CD4-positive, CD25-positive, alpha-beta regulatory T cell (primary cell): ENCODE measurements around the gene EBF3. TPM values are rescaled to one million over a fixed set of nuclear protein-coding genes. Genes with fewer than 3 reads are reported as not detected.

Experiments used
- ATAC-seq, 2 donors: fragments of 150-1000 bp; cut with Tn5 transposase; one replicate each; pipeline ENCODE4 v1.10.0; 2021; ENCODE audit warnings: low read depth in 2 of 2, moderate number of reproducible peaks in 2 of 2, moderate library complexity in 1 of 2
- DNase-seq, 3 donors: peaks; one replicate each; pipeline versions ENCODE4 v3.0.0 to v3.0.0-alpha.2; 2012 to 2022; ENCODE audit warnings: mixed read lengths in 1 of 3
- H3K27ac ChIP-seq: one replicate; pipeline ENCODE4 v1.7.0; 2013; ENCODE audit warnings: mild to moderate bottlenecking, low read length; ENCODE audit not compliant: insufficient read depth, poor library complexity, severe bottlenecking
- H3K27me3 ChIP-seq: one replicate; pipeline ENCODE4 v1.7.0; 2013; ENCODE audit warnings: low read length; ENCODE audit not compliant: control insufficient read depth, insufficient read depth
- H3K36me3 ChIP-seq: one replicate; pipeline ENCODE4 v1.7.0; 2013; ENCODE audit warnings: mild to moderate bottlenecking, low read length, moderate library complexity; ENCODE audit not compliant: control insufficient read depth, insufficient read depth
- H3K4me1 ChIP-seq: 2 replicates; pipeline ENCODE4 v1.7.0; 2013; ENCODE audit warnings: mild to moderate bottlenecking, low read length; ENCODE audit not compliant: insufficient read depth, control insufficient read depth, poor library complexity, severe bottlenecking
- H3K4me3 ChIP-seq: one replicate; pipeline ENCODE4 v1.7.0; 2013; ENCODE audit warnings: low read depth, mild to moderate bottlenecking, low read length, moderate library complexity
- H3K9me3 ChIP-seq, 2 experiments: 1 replicate in 1 of 2; 2 replicates in 1 of 2; pipeline ENCODE4 v1.7.0; 2013; ENCODE audit warnings: low read length in 2 of 2, mild to moderate bottlenecking in 1 of 2, moderate library complexity in 1 of 2; ENCODE audit not compliant: control insufficient read depth in 2 of 2
- H3K27ac Mint-ChIP-seq, 3 donors: one replicate each; pipeline ENCODE4 v1.8.0; 2020 to 2022; ENCODE audit warnings: mild to moderate bottlenecking in 3 of 3, mixed read lengths in 3 of 3, moderate library complexity in 2 of 3
- H3K27me3 Mint-ChIP-seq: one replicate; pipeline ENCODE4 v1.8.0; 2022; ENCODE audit warnings: mild to moderate bottlenecking, mixed read lengths
- H3K36me3 Mint-ChIP-seq: one replicate; pipeline ENCODE4 v1.8.0; 2020; ENCODE audit warnings: mixed read lengths
- H3K4me1 Mint-ChIP-seq, 4 donors: one replicate each; pipeline ENCODE4 v1.8.0; 2020 to 2022; ENCODE audit warnings: mixed read lengths in 4 of 4, mild to moderate bottlenecking in 1 of 4
- H3K4me3 Mint-ChIP-seq, 4 donors: one replicate each; pipeline ENCODE4 v1.8.0; 2020 to 2022; ENCODE audit warnings: mild to moderate bottlenecking in 4 of 4, mixed read lengths in 4 of 4, moderate library complexity in 3 of 4
- H3K9me3 Mint-ChIP-seq, 7 donors: one replicate each; pipeline ENCODE4 v1.8.0; 2020 to 2022; ENCODE audit warnings: mixed read lengths in 7 of 7, mild to moderate bottlenecking in 3 of 7, moderate library complexity in 2 of 7
- polyA plus RNA-seq, 4 donors: library from polyadenylated mRNA; unstranded; fragments of 300-500 nt; fragmentation: Illumina TruSeq; gene quantifications; one replicate each; pipeline ENCODE4 v1.2.3, GENCODE V29; 2021
- total RNA-seq: library from RNA; stranded (reverse); gene quantifications from one replicate; pipeline ENCODE4 v1.2.3, GENCODE V29; 2022

EBF3 gene
- not detected for total RNA-seq
- not detected for polyA plus RNA-seq

GRCh38 chr10:129963641-129964501 lies at the start of gene EBF3:
Gene EBF3 (minus strand): TSS chr10:129964274. CDS start chr10:129963768, 506 bp downstream.
- no peak within 1 kb of the TSS for H3K27ac ChIP-seq
- H3K27ac Mint-ChIP-seq = no peak within 1 kb of the TSS
- peaks cover 26% of the 10 kb centered on the region for H3K27me3 ChIP-seq
- ATAC-seq (peak; percentile 45 to 58), DNase-seq (peak in 2 of 3 donors; percentile 36 to 49)
- H3K4me1 Mint-ChIP-seq = peaks cover 10 to 44% (median 20%) of the 10 kb centered on the region in 4 donors
- H3K9me3 Mint-ChIP-seq = peaks cover 0 to 7% (median 2%) of the 10 kb centered on the region in 7 donors
- no peaks in the 10 kb centered on the region for H3K36me3 Mint-ChIP-seq
- peaks cover 0 to 9% of the 10 kb centered on the region in 2 experiments for H3K9me3 ChIP-seq
- peaks cover 37% of the 10 kb centered on the region for H3K4me1 ChIP-seq
- H3K4me3 ChIP-seq = no peak within 1 kb of the TSS
- peak within 1 kb of the TSS; percentile 54 to 87 (median 65) for H3K4me3 Mint-ChIP-seq
- H3K36me3 ChIP-seq = no peaks in the 10 kb centered on the region
- H3K27me3 Mint-ChIP-seq = peaks cover 55% of the 10 kb centered on the region

- Mint-ChIP-seq H3K27me3 (peaks cover 7% of the 10 kb centered on the region), H3K4me1 (peaks cover 0 to 4% (median 1%) of the 10 kb centered on the region in 4 donors), H3K4me3 (no peak overlapping the region), H3K36me3 (no peaks in the 10 kb centered on the region), H3K9me3 (peaks cover 0 to 1% (median 0%) of the 10 kb centered on the region in 7 donors), H3K27ac (no peak overlapping the region)
- ATAC-seq = no peak
- H3K27ac ChIP-seq = no peak overlapping the region
- no peak for DNase-seq
- no peaks in the 10 kb centered on the region for H3K27me3 ChIP-seq
- H3K4me3 ChIP-seq = no peak overlapping the region
- no peaks in the 10 kb centered on the region for H3K36me3 ChIP-seq
- no peaks in the 10 kb centered on the region for H3K9me3 ChIP-seq
- no peaks in the 10 kb centered on the region for H3K4me1 ChIP-seq
Observed at GRCh38 chr10:130013335-130014262, 49.5 kb upstream of the EBF3 start.

- Mint-ChIP-seq H3K4me1 (no peaks in the 10 kb centered on the region), H3K27me3 (peaks cover 11% of the 10 kb centered on the region), H3K36me3 (no peaks in the 10 kb centered on the region), H3K27ac (no peak overlapping the region), H3K4me3 (no peak overlapping the region), H3K9me3 (peaks cover 0 to 1% (median 0%) of the 10 kb centered on the region in 7 donors)
- Histone ChIP-seq H3K9me3 (no peaks in the 10 kb centered on the region), H3K27ac (no peak overlapping the region), H3K4me1 (no peaks in the 10 kb centered on the region), H3K27me3 (no peaks in the 10 kb centered on the region), H3K36me3 (no peaks in the 10 kb centered on the region), H3K4me3 (no peak overlapping the region)
- DNase-seq (no peak), ATAC-seq (no peak)
Observed at GRCh38 chr10:130012129-130012528, 48.1 kb upstream of the EBF3 start.

DNA sequence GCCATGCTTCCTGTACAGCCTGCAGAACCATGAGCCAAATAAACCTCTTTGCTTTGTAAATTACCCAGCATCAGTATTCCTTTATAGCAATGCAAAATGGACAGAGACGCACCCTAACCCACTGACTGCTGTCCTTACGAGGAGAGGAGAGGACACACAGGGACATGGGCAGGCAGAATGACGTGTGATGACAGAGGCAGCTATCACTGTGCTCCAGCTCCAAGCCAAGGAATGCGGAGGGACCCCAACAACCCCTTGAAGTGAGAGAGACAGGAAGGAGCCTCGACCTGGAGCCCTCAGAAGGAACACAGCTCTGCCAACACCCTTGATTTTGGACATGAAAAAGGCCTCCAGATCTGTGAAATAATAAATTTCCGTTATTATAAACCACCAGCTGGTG lies 46.6 kb upstream of the EBF3 start:
- H3K9me3 Mint-ChIP-seq = peaks cover 0 to 2% (median 0%) of the 10 kb centered on the region in 7 donors
- H3K27ac Mint-ChIP-seq = no peak overlapping the region
- Histone ChIP-seq H3K4me1 (no peaks in the 10 kb centered on the region), H3K27ac (no peak overlapping the region), H3K9me3 (no peaks in the 10 kb centered on the region), H3K36me3 (no peaks in the 10 kb centered on the region), H3K4me3 (no peak overlapping the region), H3K27me3 (no peaks in the 10 kb centered on the region)
- H3K27me3 Mint-ChIP-seq = peaks cover 12% of the 10 kb centered on the region
- ATAC-seq (no peak), DNase-seq (no peak)
- no peaks in the 10 kb centered on the region for H3K36me3 Mint-ChIP-seq
- H3K4me1 Mint-ChIP-seq = no peaks in the 10 kb centered on the region
- H3K4me3 Mint-ChIP-seq = no peak overlapping the region

DNA sequence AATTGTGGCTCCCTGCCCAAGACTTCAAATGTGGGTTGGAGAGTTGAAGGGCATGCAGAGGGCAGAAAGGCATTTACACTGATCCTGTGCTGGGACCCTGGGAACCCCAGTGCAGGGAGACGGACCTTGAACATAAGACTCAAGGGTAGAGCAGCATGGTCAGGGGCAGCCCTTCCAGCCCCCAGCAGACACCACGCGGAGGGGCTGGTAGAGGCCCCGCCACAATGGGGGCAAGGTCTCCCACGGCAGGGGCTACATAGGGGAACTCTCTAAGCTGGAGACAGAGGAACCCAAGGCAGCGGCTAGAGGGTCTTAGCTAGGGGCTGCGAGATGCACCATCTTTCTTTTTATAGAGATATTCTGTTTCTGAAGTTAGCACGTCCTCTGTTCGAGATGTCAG lies 45.2 kb upstream of the EBF3 start:
- Histone ChIP-seq H3K9me3 (no peaks in the 10 kb centered on the region), H3K27me3 (peaks cover 2% of the 10 kb centered on the region), H3K4me3 (no peak overlapping the region), H3K4me1 (no peaks in the 10 kb centered on the region), H3K36me3 (no peaks in the 10 kb centered on the region), H3K27ac (no peak overlapping the region)
- Mint-ChIP-seq H3K27me3 (peaks cover 12% of the 10 kb centered on the region), H3K4me3 (no peak overlapping the region), H3K27ac (no peak overlapping the region), H3K4me1 (no peaks in the 10 kb centered on the region), H3K9me3 (peaks cover 0 to 11% (median 1%) of the 10 kb centered on the region in 7 donors), H3K36me3 (no peaks in the 10 kb centered on the region)
- DNase-seq = no peak
- ATAC-seq = no peak

- peaks cover 8% of the 10 kb centered on the region for H3K27me3 Mint-ChIP-seq
- H3K27ac Mint-ChIP-seq = no peak overlapping the region
- Histone ChIP-seq H3K36me3 (no peaks in the 10 kb centered on the region), H3K27me3 (peaks cover 2% of the 10 kb centered on the region), H3K27ac (no peak overlapping the region), H3K4me3 (no peak overlapping the region), H3K9me3 (no peaks in the 10 kb centered on the region), H3K4me1 (no peaks in the 10 kb centered on the region)
- H3K9me3 Mint-ChIP-seq = peaks cover 0 to 11% (median 1%) of the 10 kb centered on the region in 7 donors
- DNase-seq = no peak
- no peaks in the 10 kb centered on the region for H3K4me1 Mint-ChIP-seq
- H3K36me3 Mint-ChIP-seq = no peaks in the 10 kb centered on the region
- no peak overlapping the region for H3K4me3 Mint-ChIP-seq
- no peak for ATAC-seq
Observed at GRCh38 chr10:130003787-130004613, 39.9 kb upstream of the EBF3 start.

DNA sequence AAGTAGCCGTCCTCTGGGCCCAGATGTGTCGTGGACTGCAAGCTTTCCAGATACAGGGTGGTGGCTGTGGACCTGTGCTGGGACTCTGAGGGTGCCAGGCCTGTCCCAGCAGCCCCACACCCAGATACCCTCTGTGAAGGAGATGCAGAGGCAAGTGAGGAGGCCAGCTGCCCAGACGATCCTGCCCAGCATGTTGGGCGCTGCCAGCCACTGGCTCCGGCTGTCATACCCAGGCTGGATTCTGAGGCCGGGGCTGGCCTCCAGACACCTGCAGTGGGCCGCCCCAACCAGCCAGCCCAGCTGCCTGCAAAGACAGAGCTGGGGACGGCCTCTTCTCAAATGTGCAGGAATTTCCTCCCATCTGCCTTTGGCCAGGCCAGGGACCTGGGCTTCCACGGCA lies 39.1 kb upstream of the EBF3 start:
- Mint-ChIP-seq H3K27me3 (peaks cover 4% of the 10 kb centered on the region), H3K27ac (no peak overlapping the region), H3K36me3 (no peaks in the 10 kb centered on the region), H3K4me3 (no peak overlapping the region), H3K9me3 (peaks cover 0 to 17% (median 2%) of the 10 kb centered on the region in 7 donors), H3K4me1 (no peaks in the 10 kb centered on the region)
- ATAC-seq = no peak
- Histone ChIP-seq H3K4me3 (no peak overlapping the region), H3K9me3 (no peaks in the 10 kb centered on the region), H3K27me3 (peaks cover 2% of the 10 kb centered on the region), H3K27ac (no peak overlapping the region), H3K36me3 (no peaks in the 10 kb centered on the region), H3K4me1 (no peaks in the 10 kb centered on the region)
- DNase-seq = no peak
